Trophoblast cell (in vitro differentiated cells and primary cell): ENCODE data around the gene FOXF1.
A peak's percentile ranks its signal among the peaks of the same experiment; 100 is the strongest.

Experiments
- DNase-seq, 2 donors: peaks; one replicate each; pipeline ENCODE4 v3.0.0-alpha.2; 2016
- H2AFZ ChIP-seq: 2 replicates; pipeline ENCODE4 v1.6.1; 2013; ENCODE audit warnings: low read length, moderate library complexity, mild to moderate bottlenecking; ENCODE audit not compliant: insufficient read depth, poor library complexity
- H2AK5ac ChIP-seq: 2 replicates; pipeline ENCODE4 v1.6.1; 2013; ENCODE audit warnings: mild to moderate bottlenecking, low read length
- H2BK120ac ChIP-seq: 2 replicates; pipeline ENCODE4 v1.6.1; 2013; ENCODE audit warnings: low read length, mild to moderate bottlenecking, moderate library complexity; ENCODE audit not compliant: insufficient read depth, poor library complexity
- H2BK12ac ChIP-seq: 2 replicates; pipeline ENCODE4 v1.6.1; 2013; ENCODE audit warnings: mild to moderate bottlenecking, low read length, moderate library complexity
- H2BK5ac ChIP-seq: 2 replicates; pipeline ENCODE4 v1.6.1; 2013; ENCODE audit warnings: low read length, low read depth, moderate library complexity, mild to moderate bottlenecking; ENCODE audit not compliant: poor library complexity
- H3K14ac ChIP-seq: 2 replicates; pipeline ENCODE4 v1.6.1; 2013; ENCODE audit warnings: mild to moderate bottlenecking, low read length
- H3K18ac ChIP-seq: 2 replicates; pipeline ENCODE4 v1.6.1; 2013; ENCODE audit warnings: mild to moderate bottlenecking, low read length
- H3K23ac ChIP-seq: 2 replicates; pipeline ENCODE4 v1.6.1; 2013; ENCODE audit warnings: low read length
- H3K27ac ChIP-seq: 2 replicates; pipeline ENCODE4 v1.5.1; 2013; ENCODE audit warnings: low read depth, mild to moderate bottlenecking, inconsistent platforms, low read length, moderate library complexity
- H3K27me3 ChIP-seq: 2 replicates; pipeline ENCODE4 v1.6.1; 2013; ENCODE audit warnings: inconsistent platforms, mild to moderate bottlenecking, low read length, moderate library complexity; ENCODE audit not compliant: insufficient read depth
- H3K36me3 ChIP-seq, 2 experiments: 1 replicate in 1 of 2; 2 replicates in 1 of 2; pipeline ENCODE4 v1.6.1; 2013; ENCODE audit warnings: low read length in 2 of 2, mild to moderate bottlenecking in 2 of 2, moderate library complexity in 1 of 2; ENCODE audit not compliant: insufficient read depth in 2 of 2, control insufficient read depth in 1 of 2
- H3K4ac ChIP-seq: 2 replicates; pipeline ENCODE4 v1.6.1; 2013; ENCODE audit warnings: low read depth, mild to moderate bottlenecking, low read length, moderate library complexity
- H3K4me1 ChIP-seq, 2 experiments: 1 replicate in 1 of 2; 2 replicates in 1 of 2; pipeline ENCODE4 v1.6.1; 2013; ENCODE audit warnings: low read length in 2 of 2, mild to moderate bottlenecking in 2 of 2, moderate library complexity in 1 of 2; ENCODE audit not compliant: insufficient read depth in 2 of 2, control insufficient read depth in 1 of 2
- H3K4me2 ChIP-seq: 2 replicates; pipeline ENCODE4 v1.6.1; 2013; ENCODE audit warnings: inconsistent platforms, mild to moderate bottlenecking, low read length, moderate library complexity
- H3K4me3 ChIP-seq: 2 replicates; pipeline ENCODE4 v1.5.1; 2013; ENCODE audit warnings: mild to moderate bottlenecking, low read depth, low read length, inconsistent platforms
- H3K79me1 ChIP-seq: one replicate; pipeline ENCODE4 v1.6.1; 2013; ENCODE audit warnings: low read length
- H3K79me2 ChIP-seq: 2 replicates; pipeline ENCODE4 v1.6.1; 2013; ENCODE audit warnings: low read length, mild to moderate bottlenecking; ENCODE audit not compliant: control insufficient read depth, insufficient read depth, poor library complexity
- H3K9ac ChIP-seq: 2 replicates; pipeline ENCODE4 v1.6.1; 2013; ENCODE audit warnings: mild to moderate bottlenecking, low read length
- H3K9me3 ChIP-seq: 2 replicates; pipeline ENCODE4 v1.6.1; 2013; ENCODE audit warnings: low read depth, mild to moderate bottlenecking, control low read depth, inconsistent platforms, low read length; ENCODE audit not compliant: insufficient read depth
- H4K12ac ChIP-seq: 2 replicates; pipeline ENCODE4 v1.6.1; 2013; ENCODE audit warnings: low read depth, mild to moderate bottlenecking, low read length, moderate library complexity
- H4K8ac ChIP-seq: 2 replicates; pipeline ENCODE4 v1.6.1; 2013; ENCODE audit warnings: low read depth, mild to moderate bottlenecking, low read length, moderate library complexity
- H4K91ac ChIP-seq: one replicate; pipeline ENCODE4 v1.6.1; 2013; ENCODE audit warnings: low read depth, mild to moderate bottlenecking, low read length, moderate library complexity
- WGBS: extraction: QIAGEN DNeasy Blood & Tissue Kit; methylation state at CpG from one replicate; pipeline ENCODE4 v1.1.7; 2013; ENCODE audit warnings: missing lambda C conversion rate; ENCODE audit not compliant: insufficient read length, insufficient coverage; ENCODE audit errors: extremely low coverage; 5-methylcytosine and 5-hydroxymethylcytosine counted together

FOXF1 gene

GRCh38 chr16:86519007-86519648 is 8.8 kb downstream of the FOXF1 start:
- H4K8ac ChIP-seq: no peak overlapping the region
- no peak overlapping the region for H3K4me2 ChIP-seq
- H3K27me3 ChIP-seq: peaks cover 25% of the 10 kb centered on the region
- no peak overlapping the region for H3K4ac ChIP-seq
- H4K12ac ChIP-seq: no peak overlapping the region
- peaks cover 4 to 5% of the 10 kb centered on the region in 2 experiments for H3K4me1 ChIP-seq
- no peak overlapping the region for H2AK5ac ChIP-seq
- H3K4me3 ChIP-seq: peak overlapping the region; percentile 34
- H2BK120ac ChIP-seq: no peak overlapping the region
- no peak overlapping the region for H3K9ac ChIP-seq
- H2BK5ac ChIP-seq: no peak overlapping the region
- no peak overlapping the region for H2BK12ac ChIP-seq
- H3K18ac ChIP-seq: no peak overlapping the region
- H3K14ac ChIP-seq: no peak overlapping the region
- no peaks in the 10 kb centered on the region for H3K79me2 ChIP-seq
- no peak overlapping the region for H2AFZ ChIP-seq
- H3K27ac ChIP-seq: no peak overlapping the region
- H3K9me3 ChIP-seq: peaks cover 2% of the 10 kb centered on the region
- H4K91ac ChIP-seq: no peak overlapping the region
- H3K79me1 ChIP-seq: no peaks in the 10 kb centered on the region
- WGBS: no CpG with 5 or more reads among the region's 16 CpGs
- H3K23ac ChIP-seq: no peak overlapping the region
- DNase-seq: no peak
- H3K36me3 ChIP-seq: no peaks in the 10 kb centered on the region

GRCh38 chr16:86519649-86520316 is 9.5 kb downstream of the FOXF1 start:
- peaks cover 4 to 5% of the 10 kb centered on the region in 2 experiments for H3K4me1 ChIP-seq
- WGBS: no CpG with 5 or more reads among the region's 31 CpGs

GRCh38 chr16:86520317-86521210 is 10.2 kb downstream of the FOXF1 start:
- Histone ChIP-seq H2BK12ac (no peak overlapping the region), H2AK5ac (no peak overlapping the region), H3K36me3 (no peaks in the 10 kb centered on the region), H2BK5ac (no peak overlapping the region), H3K4me1 (peaks cover 3 to 5% of the 10 kb centered on the region in 2 experiments), H3K23ac (no peak overlapping the region), H3K4me2 (no peak overlapping the region), H3K9me3 (peaks cover 2% of the 10 kb centered on the region), H2BK120ac (no peak overlapping the region), H3K14ac (no peak overlapping the region), H3K4me3 (no peak overlapping the region), H3K79me2 (no peaks in the 10 kb centered on the region), H3K4ac (no peak overlapping the region), H3K79me1 (no peaks in the 10 kb centered on the region), H3K9ac (no peak overlapping the region), H2AFZ (no peak overlapping the region), H4K91ac (no peak overlapping the region), H3K18ac (no peak overlapping the region), H3K27ac (no peak overlapping the region), H4K12ac (no peak overlapping the region), H4K8ac (no peak overlapping the region), H3K27me3 (peaks cover 17% of the 10 kb centered on the region)
- WGBS: no CpG with 5 or more reads among the region's 30 CpGs
- DNase-seq: no peak

More at GRCh38 chr16:86519649-86520316, 9.5 kb downstream of the FOXF1 start:
- Histone ChIP-seq H4K12ac (no peak overlapping the region), H2BK120ac (no peak overlapping the region), H3K27ac (no peak overlapping the region), H3K79me2 (no peaks in the 10 kb centered on the region), H3K23ac (no peak overlapping the region), H3K4ac (no peak overlapping the region), H3K14ac (no peak overlapping the region), H3K36me3 (no peaks in the 10 kb centered on the region), H4K91ac (no peak overlapping the region), H3K4me2 (no peak overlapping the region), H4K8ac (no peak overlapping the region), H3K9me3 (peaks cover 2% of the 10 kb centered on the region), H2AK5ac (no peak overlapping the region), H2BK12ac (no peak overlapping the region), H3K4me3 (peak overlapping the region; percentile 31), H3K79me1 (no peaks in the 10 kb centered on the region), H3K18ac (no peak overlapping the region), H2BK5ac (no peak overlapping the region), H3K27me3 (peaks cover 25% of the 10 kb centered on the region), H3K9ac (no peak overlapping the region), H2AFZ (no peak overlapping the region)
- peak; percentile 25 to 72 for DNase-seq
